Osteoblast (primary cell): Measurements from ENCODE around the gene RTF2. TPM values are rescaled to one million over a fixed set of nuclear protein-coding genes. Genes with fewer than 3 reads are reported as not detected.

Source experiments
- DNase-seq: peaks from one replicate; pipeline ENCODE4 v3.0.0; 2011; ENCODE audit warnings: low spot score, mixed read lengths; ENCODE audit not compliant: insufficient read length; ENCODE audit errors: missing footprints
- H2AFZ ChIP-seq: 2 replicates; pipeline ENCODE4 v1.6.0; 2011; ENCODE audit warnings: mild to moderate bottlenecking, low read length
- H3K27ac ChIP-seq: 2 replicates; pipeline ENCODE4 v1.5.1; 2011; ENCODE audit warnings: mild to moderate bottlenecking, low read depth, low read length, moderate library complexity
- H3K27me3 ChIP-seq: 2 replicates; pipeline ENCODE4 v1.6.0; 2012; ENCODE audit warnings: mild to moderate bottlenecking, control low read depth, inconsistent platforms, low read length, moderate library complexity; ENCODE audit not compliant: insufficient read depth
- H3K36me3 ChIP-seq: 2 replicates; pipeline ENCODE4 v1.5.1; 2011; ENCODE audit warnings: mild to moderate bottlenecking, low read length, control low read depth, moderate library complexity; ENCODE audit not compliant: insufficient read depth
- H3K4me1 ChIP-seq: 2 replicates; pipeline ENCODE4 v1.5.1; 2011; ENCODE audit warnings: mild to moderate bottlenecking, low read length, control low read depth, moderate library complexity; ENCODE audit not compliant: insufficient read depth
- H3K4me2 ChIP-seq: 2 replicates; pipeline ENCODE4 v1.6.0; 2011; ENCODE audit warnings: mild to moderate bottlenecking, low read length; ENCODE audit not compliant: insufficient read depth
- H3K4me3 ChIP-seq: fragments of 200-600 bp; sonication (generic); 3 replicates; pipeline ENCODE4 v1.5.1; 2012; ENCODE audit warnings: mild to moderate bottlenecking, low read length, inconsistent platforms; ENCODE audit not compliant: insufficient read depth
- H3K79me2 ChIP-seq: 2 replicates; pipeline ENCODE4 v1.6.0; 2012; ENCODE audit warnings: mild to moderate bottlenecking, low read length, control low read depth, inconsistent platforms; ENCODE audit not compliant: insufficient read depth
- H3K9me3 ChIP-seq: 2 replicates; pipeline ENCODE4 v1.5.1; 2011; ENCODE audit warnings: low read depth, low read length, control low read depth
- H4K20me1 ChIP-seq: 2 replicates; pipeline ENCODE4 v1.6.0; 2012; ENCODE audit warnings: mild to moderate bottlenecking, low read length, control low read depth; ENCODE audit not compliant: insufficient read depth
- total RNA-seq: library from RNA; depleted of rRNA; stranded (reverse); fragments of >200 nt; gene quantifications from 2 replicates; pipeline ENCODE4 v1.2.3, GENCODE V29; 2012
- TF ChIP-seq, protein P1 (sequence below): IDR thresholded peaks from 2 replicates; pipeline ENCODE4 v1.5.1; 2011; ENCODE audit warnings: mild to moderate bottlenecking, low read depth, low read length, moderate library complexity; ENCODE audit errors: extremely low read depth

RTF2 gene
- total RNA-seq, 1 donor, result 69.1 TPM

DNA sequence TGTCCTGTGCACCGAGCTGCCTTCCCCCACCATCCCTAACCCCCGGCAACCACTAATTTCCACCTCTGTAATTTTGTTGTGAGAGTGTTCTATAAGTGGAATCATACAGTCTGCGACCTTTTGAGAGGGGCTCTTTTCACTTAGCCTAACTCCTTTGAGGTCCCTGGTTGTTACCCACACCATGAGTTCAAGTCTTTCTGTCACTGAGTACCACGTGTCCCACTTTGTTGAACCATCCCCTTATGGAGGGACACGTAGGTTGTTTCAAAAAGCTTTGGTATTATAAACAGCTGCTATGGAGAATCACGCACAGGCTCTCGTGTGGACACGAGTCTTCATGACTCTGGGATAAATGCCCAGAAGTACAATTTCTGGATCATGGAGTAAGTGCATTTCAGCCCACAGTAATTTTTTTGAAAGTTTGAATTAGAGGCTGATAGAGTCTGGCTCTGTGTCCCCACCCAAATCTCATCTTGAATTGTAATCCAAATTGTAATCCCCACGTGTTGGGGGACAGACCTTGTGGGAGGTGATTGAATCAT is 74.1 kb downstream of the RTF2 start:
- Histone ChIP-seq H4K20me1 (no peaks in the 10 kb centered on the region), H3K9me3 (no peaks in the 10 kb centered on the region), H3K79me2 (no peaks in the 10 kb centered on the region), H3K27me3 (no peaks in the 10 kb centered on the region), H3K4me2 (no peak overlapping the region), H3K4me3 (no peak overlapping the region), H3K36me3 (no peaks in the 10 kb centered on the region), H2AFZ (no peak overlapping the region), H3K27ac (no peak overlapping the region), H3K4me1 (no peaks in the 10 kb centered on the region)
- no peak for DNase-seq
- TF ChIP-seq, protein P1, sequence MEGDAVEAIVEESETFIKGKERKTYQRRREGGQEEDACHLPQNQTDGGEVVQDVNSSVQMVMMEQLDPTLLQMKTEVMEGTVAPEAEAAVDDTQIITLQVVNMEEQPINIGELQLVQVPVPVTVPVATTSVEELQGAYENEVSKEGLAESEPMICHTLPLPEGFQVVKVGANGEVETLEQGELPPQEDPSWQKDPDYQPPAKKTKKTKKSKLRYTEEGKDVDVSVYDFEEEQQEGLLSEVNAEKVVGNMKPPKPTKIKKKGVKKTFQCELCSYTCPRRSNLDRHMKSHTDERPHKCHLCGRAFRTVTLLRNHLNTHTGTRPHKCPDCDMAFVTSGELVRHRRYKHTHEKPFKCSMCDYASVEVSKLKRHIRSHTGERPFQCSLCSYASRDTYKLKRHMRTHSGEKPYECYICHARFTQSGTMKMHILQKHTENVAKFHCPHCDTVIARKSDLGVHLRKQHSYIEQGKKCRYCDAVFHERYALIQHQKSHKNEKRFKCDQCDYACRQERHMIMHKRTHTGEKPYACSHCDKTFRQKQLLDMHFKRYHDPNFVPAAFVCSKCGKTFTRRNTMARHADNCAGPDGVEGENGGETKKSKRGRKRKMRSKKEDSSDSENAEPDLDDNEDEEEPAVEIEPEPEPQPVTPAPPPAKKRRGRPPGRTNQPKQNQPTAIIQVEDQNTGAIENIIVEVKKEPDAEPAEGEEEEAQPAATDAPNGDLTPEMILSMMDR, result no peak

DNA sequence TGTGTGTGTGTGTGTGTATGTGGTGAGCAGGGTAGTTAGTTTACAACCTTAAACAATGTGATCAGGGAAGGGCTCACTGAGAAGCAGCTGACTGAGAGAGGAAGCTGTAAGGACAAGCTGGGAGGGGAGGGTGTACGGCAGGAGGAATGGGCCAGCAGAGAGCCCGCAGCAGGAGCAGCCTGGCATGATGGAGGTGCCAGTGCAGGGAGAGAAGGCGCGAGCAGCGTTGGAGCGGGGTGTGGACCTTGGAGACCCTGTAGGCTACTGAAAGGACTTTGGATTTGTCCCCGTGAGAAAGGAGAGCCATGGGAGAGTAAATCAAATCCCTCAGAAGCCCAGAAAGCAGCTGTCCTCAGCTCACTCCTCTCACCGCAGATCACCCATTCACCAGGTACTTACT is 83.1 kb downstream of the RTF2 start:
- DNase-seq, result no peak
- Histone ChIP-seq H2AFZ (no peak overlapping the region), H3K4me3 (no peak overlapping the region), H3K27ac (no peak overlapping the region), H3K4me1 (no peaks in the 10 kb centered on the region), H3K9me3 (no peaks in the 10 kb centered on the region), H3K4me2 (no peak overlapping the region), H3K79me2 (no peaks in the 10 kb centered on the region), H4K20me1 (no peaks in the 10 kb centered on the region), H3K27me3 (no peaks in the 10 kb centered on the region), H3K36me3 (no peaks in the 10 kb centered on the region)
- TF ChIP-seq, protein P1, result no peak

DNA sequence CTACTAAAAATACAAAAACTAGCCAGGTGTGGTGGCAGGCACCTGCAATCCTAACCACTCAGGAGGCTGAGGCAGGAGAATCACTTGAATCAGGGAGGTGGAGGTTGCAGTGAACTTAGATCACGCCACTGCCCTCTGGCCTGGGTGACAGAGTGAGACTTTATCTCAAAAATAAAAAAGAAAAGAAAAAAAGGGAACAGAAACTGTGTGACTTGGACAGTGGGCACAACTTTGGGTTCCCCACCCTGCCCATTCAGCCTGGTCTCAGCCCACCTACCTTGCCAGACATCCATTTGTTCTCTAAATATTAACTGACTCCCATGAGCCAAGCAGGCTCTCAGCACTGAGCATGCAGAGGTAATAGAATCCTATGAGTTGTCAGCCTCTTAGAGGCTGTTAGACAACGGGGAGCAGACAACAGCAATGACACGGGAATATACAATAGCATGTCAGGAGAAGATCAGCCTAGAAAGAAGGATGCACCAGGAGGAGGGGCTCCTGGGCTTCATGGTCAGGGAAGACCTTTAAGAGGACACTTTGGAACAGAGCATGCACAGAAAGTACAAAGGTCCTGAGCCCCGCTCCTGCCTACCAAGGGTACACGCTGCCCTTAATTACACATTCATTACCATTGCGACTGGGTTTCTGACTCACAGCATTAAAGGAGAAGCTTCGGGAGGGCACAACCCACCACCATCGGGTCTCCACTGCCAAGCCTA is 84.6 kb downstream of the RTF2 start:
- no peak overlapping the region for H3K27ac ChIP-seq
- no peak overlapping the region for H3K4me2 ChIP-seq
- no peaks in the 10 kb centered on the region for H3K27me3 ChIP-seq
- H3K4me1 ChIP-seq, result no peaks in the 10 kb centered on the region
- no peak overlapping the region for H2AFZ ChIP-seq
- no peaks in the 10 kb centered on the region for H3K9me3 ChIP-seq
- no peak overlapping the region for H3K4me3 ChIP-seq
- H3K79me2 ChIP-seq, result no peaks in the 10 kb centered on the region
- no peaks in the 10 kb centered on the region for H3K36me3 ChIP-seq
- H4K20me1 ChIP-seq, result no peaks in the 10 kb centered on the region
- TF ChIP-seq, protein P1, result no peak
- DNase-seq, result peak; percentile 19

DNA sequence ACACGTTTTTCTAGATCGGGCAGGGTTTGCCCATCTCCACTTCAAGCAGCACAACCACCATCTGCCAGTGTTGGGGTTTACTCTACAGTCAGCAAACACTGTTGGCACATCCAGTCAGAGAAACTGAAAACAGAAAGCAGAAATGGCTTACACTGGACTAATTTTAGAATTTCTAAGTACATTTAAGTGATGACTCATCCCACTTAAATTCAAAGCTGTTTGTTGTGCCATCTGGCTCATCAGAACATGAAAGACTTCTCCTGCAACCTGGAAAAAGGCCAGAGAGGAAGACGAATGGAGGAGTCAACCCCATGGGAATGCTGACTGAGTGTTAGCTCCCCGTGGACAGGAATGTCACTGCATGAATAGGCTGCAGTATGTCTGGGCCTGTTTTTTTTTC is 86.4 kb downstream of the RTF2 start:
- Histone ChIP-seq H3K4me2 (peak overlapping the region; percentile 43), H3K27ac (no peak overlapping the region), H4K20me1 (no peaks in the 10 kb centered on the region), H3K27me3 (peaks cover 3% of the 10 kb centered on the region), H2AFZ (no peak overlapping the region), H3K4me1 (no peaks in the 10 kb centered on the region), H3K36me3 (no peaks in the 10 kb centered on the region), H3K79me2 (no peaks in the 10 kb centered on the region), H3K9me3 (no peaks in the 10 kb centered on the region), H3K4me3 (peak overlapping the region; percentile 31)
- peak; percentile 90 for DNase-seq
- TF ChIP-seq, protein P1, result no peak
